Urinary bladder (tissue), 4 donors: ENCODE results near the gene MAMDC4. TPM values are rescaled to one million over a fixed set of nuclear protein-coding genes. Genes with fewer than 3 reads are reported as not detected.

ENCODE experiments used
- DNase-seq: peaks from one replicate; pipeline ENCODE4 v3.0.0-alpha.2; 2015; ENCODE audit errors: extremely low spot score
- H3K27ac ChIP-seq: one replicate; pipeline ENCODE4 v1.5.1; 2013; ENCODE audit warnings: low read depth, mild to moderate bottlenecking, moderate library complexity
- H3K36me3 ChIP-seq: one replicate; pipeline ENCODE4 v1.6.1; 2013; ENCODE audit warnings: mild to moderate bottlenecking, moderate library complexity; ENCODE audit not compliant: insufficient read depth
- H3K4me1 ChIP-seq: one replicate; pipeline ENCODE4 v1.6.1; 2013; ENCODE audit warnings: mild to moderate bottlenecking, moderate library complexity; ENCODE audit not compliant: insufficient read depth
- H3K4me3 ChIP-seq: one replicate; pipeline ENCODE4 v1.5.1; 2013; ENCODE audit warnings: low read depth, low read length
- WGBS: extraction: QIAGEN DNeasy Blood & Tissue Kit; methylation state at CpG from one replicate; pipeline ENCODE4 v1.1.7; 2013; 5-methylcytosine and 5-hydroxymethylcytosine counted together
- polyA plus RNA-seq: library from polyadenylated mRNA; stranded (reverse); fragments of 200-250 nt; gene quantifications from one replicate; pipeline ENCODE4 v1.2.3, GENCODE V29; 2013
- total RNA-seq: library from RNA; depleted of rRNA; stranded (reverse); fragments of >200 nt; gene quantifications from one replicate; pipeline ENCODE4 v1.2.3, GENCODE V29; 2014
- donor health status: healthy with polysubstance abuse.
- donor health status: healthy.

The MAMDC4 gene
- total and polyA plus RNA-seq, 2 donors: 3.0 to 3.8 TPM

- no peak overlapping the region for H3K27ac ChIP-seq
- WGBS: 3% methylated on average over 75 of the region's 75 CpGs
- DNase-seq: no peak
- H3K36me3 ChIP-seq: no peaks in the 10 kb centered on the region
- peak overlapping the region; percentile 60 for H3K4me3 ChIP-seq
- H3K4me1 ChIP-seq: peaks cover 6% of the 10 kb centered on the region
Observed at GRCh38 chr9:136847088-136847825, 4.9 kb upstream of the MAMDC4 start.

- no peak overlapping the region for H3K27ac ChIP-seq
- H3K36me3 ChIP-seq: no peaks in the 10 kb centered on the region
- DNase-seq: peak; percentile 25
- peak overlapping the region; percentile 60 for H3K4me3 ChIP-seq
- WGBS: under 1% methylated on average over 48 of the region's 48 CpGs
- peaks cover 6% of the 10 kb centered on the region for H3K4me1 ChIP-seq
Observed at GRCh38 chr9:136847826-136848392, 4.2 kb upstream of the MAMDC4 start.

DNA sequence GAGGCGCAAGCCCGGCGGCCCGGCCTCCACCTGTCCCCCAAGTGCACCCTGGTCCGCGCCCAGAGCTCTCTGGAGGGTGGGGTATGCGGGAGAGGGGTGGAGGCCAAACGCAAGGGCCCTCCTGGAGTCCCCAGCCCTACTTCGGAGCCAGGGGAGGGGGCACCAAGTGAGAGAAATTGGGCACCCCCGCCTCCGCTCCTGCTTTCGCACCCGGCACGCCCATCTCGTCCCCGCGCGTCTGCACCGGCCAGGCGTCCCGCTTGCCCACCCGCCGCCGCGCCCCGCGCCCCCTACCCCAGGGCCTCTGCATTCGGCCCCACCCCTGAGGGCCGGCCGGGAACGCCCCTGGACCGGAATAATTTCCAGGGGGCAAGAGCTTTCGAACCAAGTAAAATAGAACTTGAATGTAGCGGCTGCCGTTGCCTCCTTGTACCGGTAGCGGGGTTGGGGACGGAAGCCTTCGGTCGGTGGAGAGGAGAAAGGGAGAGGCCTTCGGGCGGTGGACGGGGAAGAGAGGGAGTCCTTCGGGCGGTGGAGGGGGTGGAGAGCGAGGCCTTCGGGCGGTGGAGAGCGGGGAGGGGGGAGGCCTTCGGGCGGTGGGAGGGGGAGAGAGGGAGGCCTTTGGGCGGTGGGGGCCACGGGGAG is 3.6 kb upstream of the MAMDC4 start:
- Histone ChIP-seq H3K4me1 (peaks cover 6% of the 10 kb centered on the region), H3K27ac (no peak overlapping the region), H3K36me3 (no peaks in the 10 kb centered on the region), H3K4me3 (peak overlapping the region; percentile 60)
- peak; percentile 17 for DNase-seq
- 1% methylated on average over 53 of the region's 53 CpGs for WGBS

DNA sequence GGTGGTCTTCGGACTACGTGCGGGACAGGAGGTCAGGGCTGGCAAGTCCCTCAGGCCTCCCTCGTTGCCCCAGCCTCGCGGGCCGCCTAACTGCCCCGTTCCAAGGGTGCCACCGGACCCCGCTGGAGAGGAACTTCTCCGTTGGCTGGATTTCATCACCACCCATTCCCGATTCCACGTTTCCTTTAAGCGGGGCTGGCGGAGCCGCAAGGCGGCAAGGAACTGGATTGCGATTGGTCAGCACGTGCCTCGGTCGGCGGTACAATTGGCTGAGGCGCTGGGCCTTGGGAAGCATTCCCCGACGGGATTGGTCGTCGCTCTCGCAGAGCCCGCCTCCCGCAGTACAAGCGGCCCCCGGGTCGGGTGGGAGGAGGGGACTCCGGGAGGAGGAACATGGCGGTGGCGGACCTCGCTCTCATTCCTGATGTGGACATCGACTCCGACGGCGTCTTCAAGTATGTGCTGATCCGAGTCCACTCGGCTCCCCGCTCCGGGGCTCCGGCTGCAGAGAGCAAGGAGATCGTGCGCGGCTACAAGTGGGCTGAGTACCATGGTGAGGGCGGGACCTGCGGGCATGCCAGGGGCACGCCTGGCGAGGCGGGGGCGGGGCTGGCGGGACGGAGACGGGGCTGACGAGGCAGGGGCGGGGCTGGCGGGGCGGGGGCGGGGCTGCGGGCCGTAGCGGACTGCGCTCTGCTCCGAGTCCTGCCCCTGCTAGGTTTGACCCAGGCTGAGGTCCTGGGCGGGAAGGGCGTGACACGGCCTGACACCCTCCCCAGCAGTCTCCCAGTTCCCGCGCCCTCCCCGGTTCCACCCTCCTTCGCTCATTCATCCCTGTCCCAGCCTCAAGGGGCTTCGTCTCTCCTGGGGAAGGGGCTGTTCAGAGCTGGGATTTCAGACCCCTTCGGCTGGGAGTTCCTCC is 2.8 kb upstream of the MAMDC4 start, which contains the start of gene PHPT1:
Gene PHPT1 (plus strand): TSS at position 372 of the 922 bp plus-strand sequence. CDS start 22 bp downstream, at position 394.
- Histone ChIP-seq H3K4me1 (peaks cover 6% of the 10 kb centered on the region), H3K36me3 (no peaks in the 10 kb centered on the region), H3K4me3 (peak within 1 kb of the TSS; percentile 60), H3K27ac (peak within 1 kb of the TSS; percentile 87)
- WGBS: under 1% methylated on average over 77 of the region's 77 CpGs
- peak; percentile 95 for DNase-seq

- 41% methylated on average over 43 of the region's 43 CpGs for WGBS
- H3K4me1 ChIP-seq: peaks cover 6% of the 10 kb centered on the region
Observed at GRCh38 chr9:136849960-136850865, 1.9 kb upstream of the MAMDC4 start.

DNA sequence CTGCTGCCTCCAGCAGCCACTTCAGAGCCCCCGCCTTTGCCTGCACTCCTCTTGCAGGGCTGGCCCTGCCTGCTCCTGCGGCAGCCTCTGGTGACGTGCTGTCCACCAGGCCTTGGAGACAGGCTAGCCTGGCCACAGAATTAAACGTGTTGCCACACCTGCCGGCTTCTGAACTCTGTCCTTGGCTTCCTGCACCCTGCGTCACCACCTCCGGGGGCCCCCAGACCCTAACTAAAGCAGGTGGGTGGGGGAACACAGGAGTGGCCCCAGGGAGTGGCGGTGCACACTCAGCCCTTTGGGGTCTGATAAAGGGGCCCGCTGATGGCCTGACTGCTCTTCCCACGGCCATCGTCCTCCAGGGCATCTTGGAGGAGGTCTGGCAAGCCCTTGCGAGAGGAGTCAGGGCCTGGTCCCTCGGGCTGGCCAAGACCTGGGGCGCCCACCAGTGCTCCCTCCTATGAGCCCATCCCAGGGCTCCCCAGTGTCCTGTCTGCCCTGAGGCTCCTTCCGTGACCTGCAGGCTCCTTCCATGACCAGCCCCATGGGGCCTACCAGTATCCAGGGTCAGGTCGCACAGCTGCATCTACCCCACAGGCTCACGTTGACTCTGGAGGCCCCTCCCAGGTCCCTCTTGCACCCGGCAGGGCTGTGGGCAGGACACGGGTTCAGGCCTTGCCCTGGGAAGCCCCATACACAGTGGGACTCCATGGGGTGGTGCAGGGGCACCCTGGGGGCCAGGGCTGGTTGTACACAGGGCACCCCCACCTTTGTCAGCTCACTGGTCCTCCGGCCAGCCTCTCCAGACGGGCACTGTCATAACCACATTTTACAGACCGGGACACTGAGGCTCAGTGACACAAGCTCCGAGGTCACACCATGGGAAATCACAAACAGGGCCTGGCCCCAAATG is 1.0 kb upstream of the MAMDC4 start:
- peaks cover 6% of the 10 kb centered on the region for H3K4me1 ChIP-seq
- no peak for DNase-seq
- no peak overlapping the region for H3K4me3 ChIP-seq
- 84% methylated on average over 23 of the region's 23 CpGs for WGBS
- H3K36me3 ChIP-seq: no peaks in the 10 kb centered on the region
- H3K27ac ChIP-seq: no peak overlapping the region

More at GRCh38 chr9:136849960-136850865, 1.9 kb upstream of the MAMDC4 start:
- Histone ChIP-seq H3K4me3 (peak overlapping the region; percentile 59), H3K36me3 (no peaks in the 10 kb centered on the region), H3K27ac (no peak overlapping the region)
- DNase-seq: no peak

DNA sequence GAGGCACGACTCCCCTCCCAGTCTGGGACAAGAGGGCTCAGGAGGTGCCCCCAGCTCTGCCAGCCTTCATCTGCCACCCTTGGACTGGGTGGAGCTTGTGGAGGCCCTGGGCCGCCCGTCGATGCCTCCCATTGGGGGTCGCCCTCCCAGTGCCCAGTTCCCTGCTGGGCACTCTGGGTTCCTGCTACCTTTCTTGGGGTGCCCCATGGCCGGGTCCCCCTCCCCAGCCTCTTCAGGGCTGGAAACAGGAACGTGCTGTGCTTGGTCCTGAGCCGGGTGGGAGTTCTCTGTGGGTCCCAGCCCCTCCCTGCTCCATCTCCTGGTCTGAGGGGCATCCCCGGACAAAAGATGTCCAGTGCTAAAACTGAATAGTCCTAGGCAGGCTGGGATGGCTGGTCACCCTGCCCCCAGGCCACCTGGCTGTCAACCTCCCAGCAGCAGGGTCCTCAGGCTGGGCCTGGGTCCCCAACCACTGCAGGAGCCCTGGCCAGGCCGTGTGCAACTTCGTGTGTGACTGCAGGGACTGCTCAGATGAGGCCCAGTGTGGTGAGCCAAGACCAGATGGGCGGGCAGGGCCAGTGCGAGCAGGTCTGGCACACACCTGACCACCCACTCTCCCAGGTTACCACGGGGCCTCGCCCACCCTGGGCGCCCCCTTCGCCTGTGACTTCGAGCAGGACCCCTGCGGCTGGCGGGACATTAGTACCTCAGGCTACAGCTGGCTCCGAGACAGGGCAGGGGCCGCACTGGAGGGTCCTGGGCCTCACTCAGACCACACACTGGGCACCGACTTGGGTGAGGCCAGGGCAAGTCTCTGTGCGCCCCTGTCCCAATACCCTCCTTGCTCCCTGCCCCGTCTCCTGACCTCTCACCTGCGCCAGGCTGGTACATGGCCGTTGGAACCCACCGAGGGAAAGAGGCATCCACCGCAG is 784 bp downstream of the MAMDC4 start:
- WGBS: 81% methylated on average over 29 of the region's 29 CpGs

DNA sequence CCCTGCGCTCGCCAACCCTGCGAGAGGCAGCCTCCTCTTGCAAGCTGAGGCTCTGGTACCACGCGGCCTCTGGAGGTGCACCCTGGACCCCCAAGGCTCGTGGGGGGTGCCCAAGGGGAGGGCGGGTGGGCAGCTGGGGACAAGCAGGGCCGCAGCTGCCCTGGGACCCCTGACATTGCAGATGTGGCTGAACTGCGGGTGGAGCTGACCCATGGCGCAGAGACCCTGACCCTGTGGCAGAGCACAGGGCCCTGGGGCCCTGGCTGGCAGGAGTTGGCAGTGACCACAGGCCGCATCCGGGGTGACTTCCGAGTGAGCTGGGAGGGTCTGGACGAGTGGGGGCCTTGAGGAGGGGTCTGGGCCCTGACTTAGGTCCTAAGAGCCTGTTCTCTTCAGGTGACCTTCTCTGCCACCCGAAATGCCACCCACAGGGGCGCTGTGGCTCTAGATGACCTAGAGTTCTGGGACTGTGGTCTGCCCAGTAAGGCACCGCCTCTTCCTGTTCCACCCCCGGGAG is 1.5 kb downstream of the MAMDC4 start:
- no peak overlapping the region for H3K4me3 ChIP-seq
- no peak for DNase-seq
- no peak overlapping the region for H3K27ac ChIP-seq
- no peaks in the 10 kb centered on the region for H3K36me3 ChIP-seq
- 85% methylated on average over 18 of the region's 18 CpGs for WGBS
- H3K4me1 ChIP-seq: peaks cover 1% of the 10 kb centered on the region

More for the DNA sequence above, 784 bp downstream of the MAMDC4 start:
- no peak for DNase-seq
- H3K27ac ChIP-seq: no peak overlapping the region
- peaks cover 4% of the 10 kb centered on the region for H3K4me1 ChIP-seq
- H3K4me3 ChIP-seq: no peak overlapping the region
- no peaks in the 10 kb centered on the region for H3K36me3 ChIP-seq

DNA sequence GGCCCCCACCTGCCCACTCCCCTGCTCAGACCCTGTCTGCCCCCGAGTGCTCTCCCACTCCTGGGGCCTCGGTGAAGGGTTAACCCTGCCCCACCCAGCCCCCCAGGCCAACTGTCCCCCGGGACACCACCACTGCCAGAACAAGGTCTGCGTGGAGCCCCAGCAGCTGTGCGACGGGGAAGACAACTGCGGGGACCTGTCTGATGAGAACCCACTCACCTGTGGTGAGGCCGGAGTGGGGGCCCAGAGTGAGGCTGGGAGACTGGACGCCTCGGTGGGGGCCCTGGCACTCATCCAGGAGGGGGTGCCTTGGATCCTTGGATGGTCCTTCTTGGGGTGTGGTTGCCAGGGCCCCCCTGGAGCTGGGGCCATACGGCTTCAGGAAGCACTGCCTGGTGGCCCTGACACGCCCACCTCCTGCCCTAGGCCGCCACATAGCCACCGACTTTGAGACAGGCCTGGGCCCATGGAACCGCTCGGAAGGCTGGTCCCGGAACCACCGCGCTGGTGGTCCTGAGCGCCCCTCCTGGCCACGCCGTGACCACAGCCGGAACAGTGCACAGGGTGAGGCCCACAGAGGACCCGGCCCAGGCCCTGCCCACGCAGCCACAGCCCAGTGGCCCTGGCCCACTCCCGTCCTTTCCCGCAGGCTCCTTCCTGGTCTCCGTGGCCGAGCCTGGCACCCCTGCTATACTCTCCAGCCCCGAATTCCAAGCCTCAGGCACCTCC is 2.1 kb downstream of the MAMDC4 start:
- WGBS: 70% methylated on average over 30 of the region's 30 CpGs
- Histone ChIP-seq H3K36me3 (no peaks in the 10 kb centered on the region), H3K4me1 (peaks cover 1% of the 10 kb centered on the region), H3K27ac (no peak overlapping the region), H3K4me3 (no peak overlapping the region)
- no peak for DNase-seq

- 65% methylated on average over 23 of the region's 23 CpGs for WGBS
- Histone ChIP-seq H3K27ac (no peak overlapping the region), H3K4me3 (no peak overlapping the region), H3K4me1 (no peaks in the 10 kb centered on the region), H3K36me3 (no peaks in the 10 kb centered on the region)
- DNase-seq: no peak
Observed at GRCh38 chr9:136854842-136855460, 2.8 kb downstream of the MAMDC4 start.
